T follicular helper cell (primary cell): ENCODE data around the gene AP2A1.

Experiments
- DNase-seq: peaks from one replicate; pipeline ENCODE4 v3.0.0-alpha.2; 2020; ENCODE audit warnings: low read depth

Gene AP2A1

GRCh38 chr19:49792829-49793560, 26.2 kb downstream of the AP2A1 start:
- no peak for DNase-seq

- no peak for DNase-seq
Observed at GRCh38 chr19:49793561-49793840, 26.7 kb downstream of the AP2A1 start.

GRCh38 chr19:49795615-49796014, 28.8 kb downstream of the AP2A1 start:
- DNase-seq = no peak

GRCh38 chr19:49798574-49798973, 31.8 kb downstream of the AP2A1 start:
- no peak for DNase-seq

- DNase-seq = no peak
Observed at GRCh38 chr19:49799271-49799797, 32.5 kb downstream of the AP2A1 start.

- DNase-seq = no peak
Observed at GRCh38 chr19:49799798-49800376, 33.1 kb downstream of the AP2A1 start.

- no peak for DNase-seq
Observed at GRCh38 chr19:49800771-49801170, 34.0 kb downstream of the AP2A1 start.

- no peak for DNase-seq
Observed at GRCh38 chr19:49801401-49801888, 34.6 kb downstream of the AP2A1 start.

GRCh38 chr19:49801966-49802661, 35.3 kb downstream of the AP2A1 start:
- DNase-seq = no peak

GRCh38 chr19:49802836-49803528, 36.2 kb downstream of the AP2A1 start:
- DNase-seq = no peak

- DNase-seq = no peak
Observed at GRCh38 chr19:49803529-49803856, 36.7 kb downstream of the AP2A1 start.

- DNase-seq = no peak
Observed at GRCh38 chr19:49805822-49806619, 39.2 kb downstream of the AP2A1 start.

GRCh38 chr19:49806620-49806959, 39.8 kb downstream of the AP2A1 start:
- no peak for DNase-seq

GRCh38 chr19:49807058-49807903, 40.5 kb downstream of the AP2A1 start:
- DNase-seq = no peak

GRCh38 chr19:49807904-49808675, 41.3 kb downstream of the AP2A1 start:
- DNase-seq = no peak

- peak; percentile 85 for DNase-seq
Observed at GRCh38 chr19:49808711-49809159, 41.9 kb downstream of the AP2A1 start.

GRCh38 chr19:49809160-49809940, 42.5 kb downstream of the AP2A1 start:
- peak; percentile 42 for DNase-seq

- DNase-seq = no peak
Observed at GRCh38 chr19:49809941-49810389, 43.2 kb downstream of the AP2A1 start.

GRCh38 chr19:49811328-49811727, 44.5 kb downstream of the AP2A1 start:
- no peak for DNase-seq
